Esophagus (tissue), 2 donors: Measurements from ENCODE around the gene YJEFN3. TPM values are rescaled to one million over a fixed set of nuclear protein-coding genes. Genes with fewer than 3 reads are reported as not detected.
A peak's percentile ranks its signal among the peaks of the same experiment; 100 is the strongest.

Experiments
- H3K27ac ChIP-seq, 2 donors: one replicate each; pipeline ENCODE4 v1.5.1; 2013; ENCODE audit warnings: low read depth in 2 of 2, mild to moderate bottlenecking in 2 of 2, inconsistent platforms in 1 of 2, low read length in 1 of 2, moderate library complexity in 1 of 2
- H3K27me3 ChIP-seq, 2 donors: one replicate each; pipeline ENCODE4 v1.6.1; 2013; ENCODE audit warnings: low read length in 2 of 2, control low read depth in 1 of 2, mild to moderate bottlenecking in 1 of 2; ENCODE audit not compliant: insufficient read depth in 2 of 2, control insufficient read depth in 1 of 2
- H3K36me3 ChIP-seq, 2 donors: one replicate each; pipeline ENCODE4 v1.6.1; 2013; ENCODE audit warnings: low read length in 1 of 2; ENCODE audit not compliant: control insufficient read depth in 2 of 2, insufficient read depth in 2 of 2
- H3K4me1 ChIP-seq, 2 donors: one replicate each; pipeline ENCODE4 v1.6.1; 2013; ENCODE audit warnings: low read length in 1 of 2; ENCODE audit not compliant: control insufficient read depth in 2 of 2, insufficient read depth in 2 of 2
- H3K4me3 ChIP-seq, 2 donors: one replicate each; pipeline ENCODE4 v1.5.1; 2013; ENCODE audit warnings: low read length in 2 of 2, mild to moderate bottlenecking in 2 of 2, low read depth in 1 of 2, moderate library complexity in 1 of 2
- H3K9me3 ChIP-seq, 2 donors: one replicate each; pipeline ENCODE4 v1.6.1; 2013; ENCODE audit warnings: mild to moderate bottlenecking in 2 of 2, low read depth in 1 of 2, low read length in 1 of 2, moderate library complexity in 1 of 2; ENCODE audit not compliant: control insufficient read depth in 2 of 2, insufficient read depth in 1 of 2
- WGBS, 2 donors: extraction: QIAGEN DNeasy Blood & Tissue Kit; methylation state at CpG; one replicate each; pipeline ENCODE4 v1.1.7; 2013; 5-methylcytosine and 5-hydroxymethylcytosine counted together
- polyA plus RNA-seq, 2 donors: library from polyadenylated mRNA; stranded (reverse); fragments of 200-250 nt; gene quantifications; one replicate each; pipeline ENCODE4 v1.2.3, GENCODE V29; 2013
- donor health status: healthy with polysubstance abuse.
- donor health status: Bipolar disorder and iron deficiency.

Gene YJEFN3
- polyA plus RNA-seq, 2 donors = 1.6 to 7.3 TPM

- 80 to 86% methylated on average over 10 of the region's 10 CpGs for WGBS, 2 donors
- Histone ChIP-seq H3K27ac (no peak overlapping the region), H3K36me3 (no peaks in the 10 kb centered on the region), H3K9me3 (peaks cover 0 to 9% of the 10 kb centered on the region in 2 donors), H3K4me1 (peaks cover 0 to 11% of the 10 kb centered on the region in 2 donors), H3K27me3 (no peaks in the 10 kb centered on the region), H3K4me3 (peak overlapping the region in 1 of 2 donors; percentile 85)
These were observed 11.5 kb upstream of the YJEFN3 start for GRCh38 chr19:19517235-19517619.

- H3K36me3 ChIP-seq = peaks cover 0 to 1% of the 10 kb centered on the region in 2 donors
- H3K27me3 ChIP-seq = no peaks in the 10 kb centered on the region
- H3K4me3 ChIP-seq = no peak overlapping the region
- no peaks in the 10 kb centered on the region for H3K4me1 ChIP-seq
- H3K27ac ChIP-seq = no peak overlapping the region
- H3K9me3 ChIP-seq = no peaks in the 10 kb centered on the region
- whole genome bisulfite sequencing, 2 donors = 77 to 85% methylated on average over 6 of the region's 6 CpGs
These were observed 7.7 kb upstream of the YJEFN3 start for GRCh38 chr19:19520989-19521388.

DNA sequence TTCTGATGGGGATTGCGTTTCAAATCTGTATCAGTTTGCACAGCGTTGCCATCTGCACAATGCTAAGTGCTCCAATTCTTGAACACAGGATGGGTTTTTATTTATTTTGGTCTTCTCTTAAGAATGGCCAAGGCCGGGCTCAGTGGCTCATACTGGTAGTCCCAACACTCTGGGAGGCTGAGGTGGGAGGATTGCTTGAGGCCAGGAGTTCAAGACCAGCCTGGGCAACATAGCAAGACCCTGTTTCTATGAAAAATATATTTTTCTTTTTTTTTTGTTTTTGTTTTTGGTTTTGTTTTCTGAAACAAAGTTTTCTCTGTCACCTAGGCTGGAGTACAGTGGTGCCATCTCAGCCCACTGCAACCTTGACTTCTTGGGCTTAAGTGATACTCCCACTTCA is 5.5 kb upstream of the YJEFN3 start:
- WGBS, 2 donors = 86 to 92% methylated on average over 3 of the region's 3 CpGs
- Histone ChIP-seq H3K4me3 (no peak overlapping the region), H3K36me3 (peaks cover 0 to 13% of the 10 kb centered on the region in 2 donors), H3K4me1 (no peaks in the 10 kb centered on the region), H3K27ac (no peak overlapping the region), H3K27me3 (no peaks in the 10 kb centered on the region), H3K9me3 (no peaks in the 10 kb centered on the region)

DNA sequence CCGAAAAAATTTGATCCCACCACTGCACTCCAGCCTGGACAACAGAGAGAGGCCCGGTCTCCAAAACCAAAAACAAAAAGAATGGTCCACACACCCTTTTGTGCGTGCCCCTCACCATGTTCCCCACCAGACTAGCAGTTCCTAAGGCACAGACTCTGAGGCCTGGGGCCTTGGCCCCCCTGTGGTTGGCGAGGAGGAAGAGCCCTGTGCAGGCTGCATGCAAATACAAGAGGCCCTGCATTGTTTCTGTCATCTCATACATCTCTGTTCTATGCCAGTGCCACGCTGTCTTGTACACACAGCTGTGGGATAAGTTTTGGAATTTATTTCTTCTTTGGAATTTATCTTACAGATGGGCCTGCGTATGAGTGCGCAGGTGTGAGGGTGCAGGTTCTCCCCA is 4.7 kb upstream of the YJEFN3 start:
- WGBS, 2 donors = 89 to 94% methylated on average over 7 of the region's 7 CpGs
- no peaks in the 10 kb centered on the region for H3K27me3 ChIP-seq
- no peak overlapping the region for H3K27ac ChIP-seq
- H3K36me3 ChIP-seq = peaks cover 0 to 16% of the 10 kb centered on the region in 2 donors
- no peaks in the 10 kb centered on the region for H3K4me1 ChIP-seq
- H3K4me3 ChIP-seq = no peak overlapping the region
- no peaks in the 10 kb centered on the region for H3K9me3 ChIP-seq

DNA sequence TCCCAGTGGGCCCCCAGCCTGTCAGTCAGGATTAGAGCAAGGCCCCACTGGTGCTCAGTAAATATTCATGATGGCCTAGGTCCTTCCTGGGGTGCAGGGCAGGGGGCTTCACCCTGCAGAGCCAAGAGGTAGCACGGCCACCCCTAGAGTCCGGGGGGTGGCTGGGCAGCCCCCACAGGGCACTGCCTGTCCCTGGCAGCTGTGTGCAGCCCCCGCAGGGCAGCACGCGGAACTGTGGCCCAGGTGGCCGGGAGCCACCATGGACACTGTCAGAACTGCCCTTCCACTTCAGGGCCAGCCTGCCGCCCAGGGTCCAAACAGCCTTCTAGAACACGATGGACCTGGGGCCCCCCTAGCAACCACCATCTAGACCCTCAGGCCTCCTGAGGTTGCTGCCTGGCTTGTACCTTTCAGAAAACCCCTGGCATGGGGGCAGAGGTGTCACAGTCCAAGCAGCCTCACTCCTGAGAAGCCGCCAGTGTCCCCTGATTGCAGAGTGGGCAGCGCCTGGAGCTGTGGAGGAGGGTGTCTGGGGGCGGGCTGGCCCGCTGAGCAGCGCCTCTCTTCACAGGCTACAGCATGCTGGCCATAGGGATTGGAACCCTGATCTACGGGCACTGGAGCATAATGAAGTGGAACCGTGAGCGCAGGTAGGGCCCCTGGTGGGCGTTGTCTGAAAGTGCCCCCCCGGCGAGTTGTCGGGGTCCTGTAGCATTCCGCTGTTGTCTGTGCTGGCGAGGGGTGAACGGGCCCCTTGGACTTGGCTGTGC is 2.9 kb upstream of the YJEFN3 start:
- H3K27me3 ChIP-seq = no peaks in the 10 kb centered on the region
- peaks cover 0 to 16% of the 10 kb centered on the region in 2 donors for H3K36me3 ChIP-seq
- H3K9me3 ChIP-seq = no peaks in the 10 kb centered on the region
- H3K27ac ChIP-seq = no peak overlapping the region
- 90 to 91% methylated on average over 23 of the region's 23 CpGs for WGBS, 2 donors
- H3K4me1 ChIP-seq = no peaks in the 10 kb centered on the region
- H3K4me3 ChIP-seq = no peak overlapping the region

GRCh38 chr19:19526581-19527370 is 1.9 kb upstream of the YJEFN3 start:
- H3K4me3 ChIP-seq = no peak overlapping the region
- WGBS, 2 donors = 82 to 84% methylated on average over 28 of the region's 28 CpGs
- no peak overlapping the region for H3K27ac ChIP-seq
- H3K4me1 ChIP-seq = no peaks in the 10 kb centered on the region
- peaks cover 0 to 16% of the 10 kb centered on the region in 2 donors for H3K36me3 ChIP-seq
- no peaks in the 10 kb centered on the region for H3K9me3 ChIP-seq
- H3K27me3 ChIP-seq = no peaks in the 10 kb centered on the region

DNA sequence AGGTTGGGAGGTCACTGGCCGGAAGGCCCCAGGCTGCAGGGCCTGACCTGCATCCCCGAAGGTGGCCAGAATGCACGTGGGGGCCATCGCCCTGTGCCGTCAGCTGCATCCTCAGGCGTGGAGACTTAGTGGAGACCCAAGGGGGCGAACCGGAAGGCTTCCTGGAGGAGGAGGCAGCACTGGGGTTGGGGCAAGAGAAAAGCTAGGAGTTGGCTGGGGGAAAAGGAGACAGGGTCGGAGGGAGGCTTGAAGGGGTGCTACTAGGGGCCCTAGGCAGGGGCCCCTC is 1.4 kb upstream of the YJEFN3 start:
- H3K36me3 ChIP-seq = peaks cover 0 to 16% of the 10 kb centered on the region in 2 donors

GRCh38 chr19:19527674-19528625 is 761 bp upstream of the YJEFN3 start:
- Histone ChIP-seq H3K27ac (no peak overlapping the region), H3K27me3 (no peaks in the 10 kb centered on the region), H3K36me3 (peaks cover 0 to 16% of the 10 kb centered on the region in 2 donors), H3K4me1 (peaks cover 2% of the 10 kb centered on the region in 2 donors), H3K4me3 (no peak overlapping the region), H3K9me3 (no peaks in the 10 kb centered on the region)
- WGBS, 2 donors = 92% methylated on average over 26 to 27 of the region's 27 CpGs

More for the DNA sequence above, 1.4 kb upstream of the YJEFN3 start:
- H3K4me1 ChIP-seq = peaks cover 0 to 2% of the 10 kb centered on the region in 2 donors
- no peaks in the 10 kb centered on the region for H3K9me3 ChIP-seq
- 94% methylated on average over 9 of the region's 9 CpGs for WGBS, 2 donors
- H3K27ac ChIP-seq = no peak overlapping the region
- H3K27me3 ChIP-seq = no peaks in the 10 kb centered on the region
- no peak overlapping the region for H3K4me3 ChIP-seq

DNA sequence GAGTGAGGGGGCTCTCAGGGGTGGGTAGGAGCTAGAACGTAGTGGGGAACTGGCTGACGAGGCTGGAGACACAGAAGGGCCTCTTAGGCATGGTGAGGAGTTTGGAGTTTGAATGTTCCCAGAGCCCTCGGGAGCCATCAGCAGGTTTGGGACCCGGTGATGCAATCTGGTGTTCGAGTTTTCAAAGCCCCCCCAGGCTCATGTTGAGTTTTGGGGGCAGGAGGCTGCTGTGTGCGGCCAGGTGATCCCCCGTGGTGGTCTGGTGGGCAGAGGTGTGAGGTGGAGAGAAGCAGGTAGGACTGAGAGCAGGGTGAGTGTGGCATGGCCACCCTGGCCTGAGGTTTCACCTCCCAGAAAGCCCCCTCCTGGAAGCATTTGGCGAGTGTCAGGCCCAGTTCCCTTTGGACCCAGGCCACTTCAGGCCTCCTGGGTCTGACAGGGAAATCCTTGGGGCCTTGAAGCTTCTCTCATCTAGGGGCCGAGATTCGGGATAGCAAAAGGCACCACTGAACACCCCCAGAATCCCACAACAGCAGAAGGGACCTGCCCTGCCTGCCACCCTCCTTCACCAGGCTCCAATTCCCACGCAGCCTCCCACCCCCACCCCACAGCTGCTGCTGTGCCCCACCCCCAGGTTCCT is 1.2 kb downstream of the YJEFN3 start:
- H3K27me3 ChIP-seq = no peaks in the 10 kb centered on the region
- H3K4me1 ChIP-seq = peaks cover 2% of the 10 kb centered on the region in 2 donors
- H3K27ac ChIP-seq = no peak overlapping the region
- no peaks in the 10 kb centered on the region for H3K9me3 ChIP-seq
- H3K4me3 ChIP-seq = no peak overlapping the region
- WGBS, 2 donors = 70 to 73% methylated on average over 11 of the region's 11 CpGs
- peaks cover 0 to 16% of the 10 kb centered on the region in 2 donors for H3K36me3 ChIP-seq
